Smooth muscle cell of the brain vasculature (primary cell): ENCODE measurements around the gene KCNQ1.

Experiments
- DNase-seq: peaks from one replicate; pipeline ENCODE4 v3.0.0-alpha.2; 2012; ENCODE audit warnings: low read depth, low spot score

KCNQ1 gene

DNA sequence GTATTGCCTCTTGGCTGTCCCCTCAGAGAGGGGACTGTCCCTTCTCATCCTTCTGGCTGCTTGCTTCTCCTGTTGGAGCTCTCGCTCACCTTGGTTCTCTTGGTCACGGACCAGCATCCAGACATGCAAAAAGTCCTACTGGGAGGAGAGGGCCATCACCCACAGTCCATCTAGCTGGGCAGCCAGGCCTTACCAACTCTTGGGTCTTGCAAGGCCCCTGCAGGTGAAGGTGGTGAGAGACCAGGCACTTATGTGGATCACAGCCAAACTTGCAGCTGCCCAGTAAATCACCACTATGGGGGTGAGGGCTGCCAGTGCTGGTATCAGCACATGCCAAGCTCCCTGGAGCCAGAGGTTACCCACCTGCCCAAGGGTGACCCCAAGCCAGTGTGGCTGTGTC is 218.7 kb downstream of the KCNQ1 start:
- DNase-seq: no peak

DNA sequence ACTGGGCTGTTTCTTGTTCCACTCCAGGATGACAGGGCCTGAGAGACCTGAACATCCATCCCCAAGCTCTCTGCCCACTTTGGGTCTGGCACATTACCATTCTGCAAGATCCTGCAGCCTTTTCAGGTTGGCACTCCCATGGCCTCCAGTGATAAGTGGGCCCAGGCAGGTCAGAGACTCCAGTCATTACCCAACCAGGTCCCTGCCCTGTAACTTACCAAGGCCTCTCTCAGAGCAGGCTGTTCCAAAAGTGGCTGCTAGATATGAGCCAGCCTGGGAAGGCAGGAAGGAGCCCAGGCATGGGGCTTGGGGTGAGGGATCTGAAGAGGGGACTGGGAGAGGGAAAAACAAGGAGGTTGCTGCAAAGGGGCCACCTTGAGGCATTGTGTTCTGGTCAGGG is 219.1 kb downstream of the KCNQ1 start:
- DNase-seq: no peak

- no peak for DNase-seq
These were observed 219.6 kb downstream of the KCNQ1 start for GRCh38 chr11:2664376-2664775.

- no peak for DNase-seq
These were observed 220.2 kb downstream of the KCNQ1 start for GRCh38 chr11:2664791-2665525.

- no peak for DNase-seq
These were observed 221.0 kb downstream of the KCNQ1 start for GRCh38 chr11:2665526-2666400.

DNA sequence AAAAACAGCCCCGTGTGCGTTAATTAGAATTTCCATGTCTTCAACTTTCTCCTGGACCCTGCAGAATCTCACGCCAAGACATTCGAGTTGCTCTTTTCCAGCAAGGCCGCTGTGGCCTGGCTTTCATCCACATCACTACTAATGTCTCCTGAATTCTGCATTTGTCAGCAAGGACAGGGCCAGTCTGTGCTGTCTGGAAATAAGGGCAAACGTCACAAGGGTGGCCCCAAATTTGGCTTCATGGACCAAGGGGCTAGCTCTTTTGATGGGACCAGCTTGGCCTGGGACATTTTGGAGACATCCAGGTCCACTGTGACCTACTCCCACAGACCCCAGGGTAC is 221.6 kb downstream of the KCNQ1 start:
- no peak for DNase-seq

DNA sequence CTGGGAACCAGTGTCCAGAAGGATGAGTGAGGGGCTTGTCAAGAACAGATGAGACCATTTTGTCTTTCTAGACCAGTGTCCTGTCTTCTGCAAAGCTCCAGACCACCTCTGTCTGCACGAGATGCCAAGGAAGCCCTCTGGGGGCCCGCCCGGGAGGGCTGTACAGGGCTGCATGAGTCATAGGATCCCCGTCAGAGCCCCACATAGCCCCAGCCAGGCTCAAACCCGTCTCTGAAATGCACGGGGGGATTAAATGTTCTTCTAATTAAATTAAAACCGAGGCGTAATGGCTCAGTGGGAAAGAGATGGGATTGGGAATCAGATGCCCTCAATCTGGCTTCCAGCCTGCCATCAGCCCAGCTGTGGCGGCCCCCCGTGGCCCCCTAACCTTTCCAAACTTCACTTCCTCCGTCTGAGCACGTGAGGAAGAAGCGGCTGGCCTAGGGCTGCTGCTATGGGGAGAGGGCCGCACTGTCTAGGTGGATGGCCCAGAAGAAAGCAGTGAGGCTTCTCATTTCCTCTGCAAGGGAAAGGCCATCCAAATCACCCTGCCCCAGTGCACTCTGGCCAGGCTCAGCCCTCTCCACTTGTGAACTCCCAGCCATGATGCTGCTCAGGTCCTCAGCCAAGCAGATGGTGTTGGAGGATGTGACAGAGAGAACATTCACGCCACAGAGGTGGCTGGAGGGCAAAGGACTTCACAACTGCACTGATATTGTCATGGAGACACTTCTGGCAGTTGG is 222.2 kb downstream of the KCNQ1 start:
- no peak for DNase-seq

GRCh38 chr11:2667940-2668339 is 223.1 kb downstream of the KCNQ1 start:
- DNase-seq: no peak

DNA sequence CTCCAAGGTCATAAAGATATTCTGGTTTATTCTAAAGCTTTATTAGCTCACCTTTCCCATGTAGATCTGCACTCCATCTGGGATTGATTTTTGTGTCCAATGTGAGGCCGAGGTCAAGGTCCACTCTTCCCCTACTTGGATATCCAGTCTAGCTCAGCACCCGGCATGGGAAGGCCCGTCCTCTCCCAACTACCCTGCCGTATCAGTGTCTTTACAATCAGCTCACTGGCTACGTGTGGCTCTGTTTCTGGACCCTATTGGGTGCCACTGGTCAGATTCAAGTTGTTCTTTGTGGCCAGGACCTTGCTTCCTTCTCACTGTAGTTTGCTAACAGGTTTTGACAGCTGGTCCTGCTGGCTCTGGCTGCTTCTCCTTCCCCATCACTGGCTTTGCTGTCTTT is 224.1 kb downstream of the KCNQ1 start:
- no peak for DNase-seq

- DNase-seq: no peak
These were observed 225.0 kb downstream of the KCNQ1 start for GRCh38 chr11:2669634-2670469.

DNA sequence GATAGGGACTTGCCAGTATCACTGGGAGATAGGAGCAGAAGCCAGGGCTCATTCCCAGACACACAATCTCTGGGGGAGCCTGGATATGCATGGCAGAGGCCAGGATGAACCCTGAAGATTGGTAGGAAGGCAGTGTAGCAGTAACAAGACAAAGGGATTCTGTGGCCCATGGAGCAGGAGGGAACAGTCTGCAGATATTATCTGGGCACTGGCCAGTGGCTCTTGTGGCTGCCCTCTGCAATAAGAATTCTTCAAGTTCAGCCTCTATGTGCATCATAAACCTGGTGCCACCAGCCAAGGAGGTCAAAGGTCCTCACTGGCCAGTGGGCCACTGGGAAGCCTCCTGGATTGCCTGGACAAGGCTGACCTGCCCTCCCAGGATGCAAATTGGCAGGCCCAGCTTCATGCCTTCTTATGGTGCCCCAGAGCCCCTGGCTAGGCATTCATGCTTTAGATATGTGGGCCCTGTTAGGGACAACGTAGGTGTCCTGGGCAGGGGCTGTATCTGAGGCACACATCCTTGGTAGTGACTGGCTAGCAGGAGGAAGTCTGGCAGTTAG is 225.8 kb downstream of the KCNQ1 start:
- DNase-seq: no peak

- no peak for DNase-seq
These were observed 226.9 kb downstream of the KCNQ1 start for GRCh38 chr11:2671748-2672147.

- no peak for DNase-seq
These were observed 227.9 kb downstream of the KCNQ1 start for GRCh38 chr11:2672553-2673249.

GRCh38 chr11:2673250-2673610 is 228.4 kb downstream of the KCNQ1 start:
- DNase-seq: no peak

DNA sequence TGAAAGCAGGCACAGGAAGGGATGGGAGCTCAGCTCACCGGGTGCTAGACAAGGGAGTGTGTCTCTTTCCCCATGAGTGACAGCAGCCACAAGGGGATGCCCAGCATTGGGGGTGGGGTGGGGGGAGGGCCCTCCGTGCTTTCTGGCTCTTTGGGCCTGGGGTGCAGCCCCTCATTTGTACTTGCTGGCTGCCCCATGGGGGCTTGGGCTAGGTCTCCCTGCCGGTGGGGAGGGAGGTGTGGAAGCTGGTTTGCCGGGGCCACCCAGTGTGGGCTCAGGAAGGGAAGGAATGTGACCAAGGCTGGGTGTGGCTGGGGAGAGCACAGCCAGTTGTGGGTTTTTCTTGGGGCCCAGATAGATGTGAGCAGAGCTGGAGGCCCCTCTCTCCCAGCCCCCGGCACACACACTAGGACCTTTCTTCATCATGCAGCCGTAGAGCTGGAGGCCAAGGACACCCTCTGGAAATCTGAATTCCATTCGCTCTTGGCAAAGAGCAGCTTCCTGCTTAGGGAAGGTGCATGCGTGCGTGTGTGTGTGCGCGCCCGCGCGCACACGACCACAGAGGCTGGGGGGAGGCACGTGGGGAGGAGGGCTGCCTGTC is 229.2 kb downstream of the KCNQ1 start:
- no peak for DNase-seq

DNA sequence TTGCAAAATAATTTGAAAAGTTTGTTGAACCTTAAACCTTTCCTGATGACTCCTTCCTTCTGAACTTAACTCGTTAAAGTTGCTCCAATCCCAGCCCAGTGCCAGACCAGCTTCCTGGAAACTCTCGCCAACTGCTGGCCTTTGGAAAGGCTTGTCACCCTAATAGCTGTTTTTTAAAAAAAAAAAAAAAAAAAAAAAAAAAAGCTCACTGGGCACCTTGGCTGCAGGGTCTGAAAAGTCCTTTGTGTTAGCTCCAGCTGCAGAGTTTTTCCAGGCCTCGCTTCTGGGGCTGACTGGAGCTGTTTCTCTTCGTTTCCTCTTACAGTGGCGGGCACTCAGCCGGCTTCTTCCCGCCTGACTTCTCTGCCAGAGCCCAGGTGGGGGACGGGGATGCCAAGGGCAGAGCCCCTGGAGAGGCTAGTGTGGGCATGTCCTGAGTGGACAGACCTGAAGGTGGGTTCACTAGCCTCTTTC is 229.9 kb downstream of the KCNQ1 start:
- DNase-seq: no peak

DNA sequence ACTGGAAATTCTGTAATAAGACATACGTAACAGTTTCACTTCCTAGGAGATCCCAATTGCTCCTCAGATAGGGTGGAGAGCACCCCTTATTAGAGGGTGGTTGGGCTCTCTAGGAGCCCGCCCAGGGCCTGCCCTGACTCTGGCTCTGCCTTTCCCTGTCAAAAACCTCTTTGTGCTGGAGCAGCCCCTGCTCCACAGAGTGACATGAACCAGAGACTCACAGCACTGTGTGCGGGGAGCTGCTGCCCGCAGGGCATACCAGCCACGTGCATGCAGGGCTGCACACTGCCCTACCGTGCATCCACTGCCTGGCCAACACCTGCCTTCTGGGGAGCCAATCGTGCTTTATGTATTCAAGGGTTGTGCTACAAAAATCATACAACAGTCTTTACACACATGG is 230.7 kb downstream of the KCNQ1 start:
- no peak for DNase-seq

- no peak for DNase-seq
These were observed 232.3 kb downstream of the KCNQ1 start for GRCh38 chr11:2677127-2677526.

GRCh38 chr11:2678396-2678795 is 233.6 kb downstream of the KCNQ1 start:
- DNase-seq: no peak

DNA sequence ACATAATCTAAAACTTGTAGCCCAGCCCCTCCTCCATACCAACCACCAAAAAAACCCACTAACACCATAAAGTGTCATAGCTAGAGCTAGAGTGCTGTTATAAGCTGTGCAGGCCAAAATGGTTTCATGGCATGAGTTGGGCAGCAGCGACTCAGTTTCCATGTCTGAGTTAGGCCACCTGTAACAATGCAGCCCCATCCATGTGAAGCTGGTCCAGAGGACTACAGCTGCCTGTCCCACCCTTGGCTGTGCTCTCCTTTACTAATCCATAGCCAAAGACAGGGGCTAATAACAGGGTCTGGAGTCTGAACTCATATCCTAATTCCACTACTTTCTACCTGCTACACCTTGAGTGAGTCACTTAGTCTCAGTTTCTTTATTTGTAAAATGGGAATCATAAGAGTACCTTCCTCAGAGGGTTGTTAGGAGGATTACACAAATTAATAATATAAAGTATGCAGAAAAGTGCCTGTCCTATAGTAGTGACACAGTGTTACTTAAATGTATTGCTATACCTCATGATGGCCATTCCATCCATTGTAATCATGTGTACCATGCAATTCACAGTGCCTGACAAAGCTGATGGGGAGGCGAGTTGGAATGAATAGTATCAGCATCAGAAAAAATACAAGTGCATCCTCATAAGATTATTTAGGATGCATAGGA is 234.3 kb downstream of the KCNQ1 start:
- DNase-seq: no peak
